ENCODE results near the gene GPR55. TPM values are rescaled to one million over a fixed set of nuclear protein-coding genes. Genes with fewer than 3 reads are reported as not detected.
A peak's percentile ranks its signal among the peaks of the same experiment; 100 is the strongest.

Gene GPR55
- total RNA-seq, 1 donor from 2014 or later, result not detected

DNA sequence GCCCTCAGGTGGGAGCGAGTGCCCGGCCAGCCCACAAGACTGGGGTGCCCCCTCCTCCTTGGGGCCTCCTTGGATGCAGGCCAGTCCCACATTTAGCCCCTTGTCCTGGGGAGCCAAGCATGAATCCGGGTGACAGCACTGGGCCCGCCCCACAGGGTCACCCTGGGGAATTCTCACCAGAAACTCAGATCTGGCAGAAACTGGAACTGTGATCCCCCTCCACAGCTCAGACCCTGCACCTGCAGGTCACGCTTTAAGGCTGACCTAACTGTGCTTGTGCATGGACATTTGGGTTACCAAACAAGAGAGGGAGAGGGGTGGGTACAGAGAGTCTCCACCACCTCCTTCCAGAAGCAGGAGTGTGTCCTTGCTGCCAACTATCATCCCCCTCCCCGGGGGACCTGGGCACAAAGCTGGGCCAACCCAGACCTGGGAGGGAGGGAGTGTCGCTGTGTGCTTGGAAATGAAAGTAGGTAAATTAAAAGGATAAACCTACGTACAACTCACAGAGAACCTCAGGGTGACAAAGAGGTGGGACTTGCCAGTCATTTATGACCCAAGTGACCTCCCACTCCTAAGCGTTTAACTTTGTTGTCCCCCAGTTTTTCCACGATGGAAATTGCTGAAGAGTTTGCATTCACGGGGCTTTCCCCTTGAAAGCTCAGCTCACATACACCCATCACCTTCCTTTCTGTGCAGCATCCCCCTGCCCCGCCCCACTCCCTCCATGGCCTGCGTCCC is 51.2 kb downstream of the GPR55 start:
- H3K9ac ChIP-seq, result no peak overlapping the region
- H3K9me3 Mint-ChIP-seq, result no peaks in the 10 kb centered on the region
- peaks cover 16% of the 10 kb centered on the region for H3K36me3 Mint-ChIP-seq
- H3K4me3 ChIP-seq, result no peak overlapping the region
- no peak overlapping the region for H2AFZ ChIP-seq (replicated peaks)
- no peak overlapping the region for H3K4me3 Mint-ChIP-seq
- H3K27ac ChIP-seq, result no peak overlapping the region
- peaks cover 11% of the 10 kb centered on the region for H3F3A ChIP-seq (ENCODE audit: low read depth)
- TF ChIP-seq EZH2 (IDR thresholded peaks at IDR 0.05), result no peak
- H3K27me3 ChIP-seq, result no peaks in the 10 kb centered on the region
- H3K36me3 ChIP-seq, result no peaks in the 10 kb centered on the region
- no peak overlapping the region for H3K4me2 ChIP-seq
- H3K79me2 ChIP-seq (ENCODE audit: low read depth), result peaks cover 52% of the 10 kb centered on the region
- H3K4me1 Mint-ChIP-seq, result peaks cover 50% of the 10 kb centered on the region
- no peak for DNase-seq (ENCODE audit: low spot score)
- H3K9me3 ChIP-seq (ENCODE audit: low read depth), result no peaks in the 10 kb centered on the region
- no peak overlapping the region for H3K27ac Mint-ChIP-seq
- H4K20me1 ChIP-seq (ENCODE audit: low read depth), result peaks cover 54% of the 10 kb centered on the region
- H3K27me3 Mint-ChIP-seq (ENCODE audit: insufficient read depth, low read depth), result peaks cover 6% of the 10 kb centered on the region
- H3K4me1 ChIP-seq, result peaks cover 34% of the 10 kb centered on the region

DNA sequence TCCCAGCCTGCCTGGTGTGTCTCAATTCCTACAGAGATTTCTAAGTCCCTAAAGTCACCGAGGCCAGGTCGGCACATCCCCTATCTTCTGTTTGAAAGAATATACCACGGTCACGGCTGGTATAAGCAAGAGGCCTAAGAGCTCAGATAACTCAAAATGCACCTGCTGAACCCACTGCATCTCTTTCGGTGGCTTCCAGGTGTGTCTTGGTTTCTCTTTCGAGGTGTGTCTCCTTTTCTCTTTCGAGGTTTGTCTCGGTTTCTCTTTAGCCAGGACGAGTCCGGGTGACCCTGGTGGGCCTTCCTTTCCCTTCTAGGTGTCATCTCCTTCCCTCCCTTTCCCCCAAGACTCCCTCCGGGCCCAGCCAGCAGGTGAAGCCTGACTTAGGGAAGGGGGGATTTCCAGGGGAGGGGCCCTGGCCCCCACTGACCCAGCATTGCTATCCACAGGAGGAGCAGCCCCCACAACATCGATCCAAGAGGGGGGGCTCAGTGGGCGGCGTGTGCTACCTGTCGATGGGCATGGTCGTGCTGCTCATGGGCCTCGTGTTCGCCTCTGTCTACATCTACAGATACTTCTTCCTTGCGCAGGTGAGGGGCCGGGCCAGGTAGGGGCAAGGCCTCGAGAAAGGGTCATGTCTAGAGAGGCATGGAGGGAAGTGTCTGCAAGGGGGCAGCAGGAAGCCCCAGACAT is 51.9 kb downstream of the GPR55 start:
- Histone ChIP-seq H3K36me3 (no peaks in the 10 kb centered on the region), H2AFZ (replicated peaks) (no peak overlapping the region), H3K9me3 (ENCODE audit: low read depth) (no peaks in the 10 kb centered on the region), H3K4me1 (peaks cover 40% of the 10 kb centered on the region), H3K27me3 (no peaks in the 10 kb centered on the region), H3K79me2 (ENCODE audit: low read depth) (peaks cover 57% of the 10 kb centered on the region), H3K27ac (no peak overlapping the region), H3K4me2 (no peak overlapping the region), H3F3A (ENCODE audit: low read depth) (peaks cover 18% of the 10 kb centered on the region), H4K20me1 (ENCODE audit: low read depth) (peaks cover 59% of the 10 kb centered on the region), H3K9ac (no peak overlapping the region), H3K4me3 (no peak overlapping the region)
- peaks cover 6% of the 10 kb centered on the region for H3K27me3 Mint-ChIP-seq (ENCODE audit: insufficient read depth, low read depth)
- H3K36me3 Mint-ChIP-seq, result peaks cover 15% of the 10 kb centered on the region
- H3K4me3 Mint-ChIP-seq, result peak overlapping the region; percentile 59
- peak overlapping the region; percentile 74 for H3K27ac Mint-ChIP-seq
- H3K9me3 Mint-ChIP-seq, result no peaks in the 10 kb centered on the region
- TF ChIP-seq EZH2 (IDR thresholded peaks at IDR 0.05), result no peak
- TF ChIP-seq, protein P1, sequence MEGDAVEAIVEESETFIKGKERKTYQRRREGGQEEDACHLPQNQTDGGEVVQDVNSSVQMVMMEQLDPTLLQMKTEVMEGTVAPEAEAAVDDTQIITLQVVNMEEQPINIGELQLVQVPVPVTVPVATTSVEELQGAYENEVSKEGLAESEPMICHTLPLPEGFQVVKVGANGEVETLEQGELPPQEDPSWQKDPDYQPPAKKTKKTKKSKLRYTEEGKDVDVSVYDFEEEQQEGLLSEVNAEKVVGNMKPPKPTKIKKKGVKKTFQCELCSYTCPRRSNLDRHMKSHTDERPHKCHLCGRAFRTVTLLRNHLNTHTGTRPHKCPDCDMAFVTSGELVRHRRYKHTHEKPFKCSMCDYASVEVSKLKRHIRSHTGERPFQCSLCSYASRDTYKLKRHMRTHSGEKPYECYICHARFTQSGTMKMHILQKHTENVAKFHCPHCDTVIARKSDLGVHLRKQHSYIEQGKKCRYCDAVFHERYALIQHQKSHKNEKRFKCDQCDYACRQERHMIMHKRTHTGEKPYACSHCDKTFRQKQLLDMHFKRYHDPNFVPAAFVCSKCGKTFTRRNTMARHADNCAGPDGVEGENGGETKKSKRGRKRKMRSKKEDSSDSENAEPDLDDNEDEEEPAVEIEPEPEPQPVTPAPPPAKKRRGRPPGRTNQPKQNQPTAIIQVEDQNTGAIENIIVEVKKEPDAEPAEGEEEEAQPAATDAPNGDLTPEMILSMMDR (IDR thresholded peaks at IDR 0.05), result no peak
- no peak for TF ChIP-seq EZH2phosphoT487 (IDR thresholded peaks at IDR 0.05)
- peaks cover 56% of the 10 kb centered on the region for H3K4me1 Mint-ChIP-seq
- DNase-seq (ENCODE audit: low spot score), result no peak

DNA sequence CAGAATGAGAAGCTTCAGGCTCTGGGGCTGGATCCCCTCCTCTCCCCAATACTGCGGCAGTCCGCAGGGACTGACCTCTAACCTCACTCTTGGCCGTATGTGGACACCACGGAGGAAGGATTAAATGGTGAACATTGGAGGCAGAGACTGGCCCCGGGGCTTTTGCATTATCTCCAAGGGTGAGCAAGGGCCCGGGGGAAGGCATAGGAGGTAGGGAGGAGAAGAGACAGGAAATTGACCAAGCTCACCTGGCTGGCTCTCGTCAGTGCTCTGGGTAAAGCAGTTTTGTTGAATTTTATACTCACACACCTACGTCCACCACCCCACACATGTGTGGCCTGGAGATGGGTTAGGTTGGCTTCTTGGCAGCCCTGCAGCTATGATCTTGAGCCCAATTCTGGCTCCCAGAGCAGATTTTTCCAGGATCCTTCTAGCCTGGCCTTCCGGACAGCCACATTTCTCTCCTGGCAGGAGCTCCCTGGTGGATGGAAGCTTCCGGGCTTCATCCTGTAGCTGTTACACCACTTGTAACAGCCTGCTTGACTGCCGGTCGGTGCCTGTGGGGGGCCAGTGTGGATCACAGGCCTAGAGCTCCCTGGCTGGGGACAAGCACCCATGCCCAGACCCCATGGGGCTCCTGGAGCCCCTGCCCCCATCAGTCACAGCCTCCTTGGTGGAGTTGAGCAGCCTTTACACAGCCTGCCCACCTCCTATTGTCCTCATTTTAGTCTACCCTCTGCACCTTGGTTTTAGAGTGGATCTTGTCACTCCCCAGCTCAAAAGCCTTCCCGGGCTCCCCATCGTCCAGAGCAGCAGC is 52.7 kb downstream of the GPR55 start:
- H3K4me3 Mint-ChIP-seq, result peak overlapping the region; percentile 59
- peaks cover 40% of the 10 kb centered on the region for H3K4me1 ChIP-seq
- H3K4me3 ChIP-seq, result no peak overlapping the region
- H3K27me3 ChIP-seq, result no peaks in the 10 kb centered on the region
- H3K4me1 Mint-ChIP-seq, result peaks cover 53% of the 10 kb centered on the region
- no peak overlapping the region for H2AFZ ChIP-seq (replicated peaks)
- DNase-seq (ENCODE audit: low spot score), result no peak
- TF ChIP-seq EZH2phosphoT487 (IDR thresholded peaks at IDR 0.05), result no peak
- H3K36me3 Mint-ChIP-seq, result peaks cover 9% of the 10 kb centered on the region
- H3F3A ChIP-seq (ENCODE audit: low read depth), result peaks cover 22% of the 10 kb centered on the region
- H3K9me3 ChIP-seq (ENCODE audit: low read depth), result no peaks in the 10 kb centered on the region
- H3K79me2 ChIP-seq (ENCODE audit: low read depth), result peaks cover 64% of the 10 kb centered on the region
- peak overlapping the region; percentile 74 for H3K27ac Mint-ChIP-seq
- H3K9me3 Mint-ChIP-seq, result no peaks in the 10 kb centered on the region
- H3K27ac ChIP-seq, result no peak overlapping the region
- no peak overlapping the region for H3K4me2 ChIP-seq
- H4K20me1 ChIP-seq (ENCODE audit: low read depth), result peaks cover 59% of the 10 kb centered on the region
- no peak overlapping the region for H3K9ac ChIP-seq
- no peaks in the 10 kb centered on the region for H3K36me3 ChIP-seq
- H3K27me3 Mint-ChIP-seq (ENCODE audit: insufficient read depth, low read depth), result peaks cover 8% of the 10 kb centered on the region

Data from neural progenitor cell (in vitro differentiated cells).